Stimulated activated CD8-positive, alpha-beta memory T cell treated with anti-CD3 and anti-CD28 coated beads, Interleukin-4, amount 100 ng/mL, for 1 hour (primary cell): ENCODE measurements around the gene PHKG2.

Experiments used
- DNase-seq, 2 donors: peaks; one replicate each; pipeline ENCODE4 v3.0.0-alpha.2; 2020; ENCODE audit warnings: low read depth in 2 of 2, low spot score in 1 of 2

PHKG2 gene

GRCh38 chr16:30773826-30774225 is 25.6 kb downstream of the PHKG2 start:
- DNase-seq: no peak

GRCh38 chr16:30774367-30775130 is 26.3 kb downstream of the PHKG2 start:
- DNase-seq: no peak

- DNase-seq: no peak
Observed at GRCh38 chr16:30775131-30775391, 26.8 kb downstream of the PHKG2 start.

GRCh38 chr16:30775392-30776188 is 27.4 kb downstream of the PHKG2 start:
- no peak for DNase-seq

GRCh38 chr16:30777591-30778297 is 29.5 kb downstream of the PHKG2 start:
- no peak for DNase-seq

GRCh38 chr16:30778549-30779244 is 30.5 kb downstream of the PHKG2 start:
- DNase-seq: no peak

GRCh38 chr16:30779596-30779995 is 31.4 kb downstream of the PHKG2 start:
- no peak for DNase-seq

GRCh38 chr16:30780021-30780420 is 31.8 kb downstream of the PHKG2 start:
- DNase-seq: no peak

GRCh38 chr16:30780549-30780948 is 32.3 kb downstream of the PHKG2 start:
- DNase-seq: no peak

GRCh38 chr16:30782486-30783279 is 34.5 kb downstream of the PHKG2 start:
- no peak for DNase-seq

GRCh38 chr16:30783280-30784109 is 35.3 kb downstream of the PHKG2 start:
- no peak for DNase-seq

- DNase-seq: no peak
Observed at GRCh38 chr16:30784215-30784614, 36.0 kb downstream of the PHKG2 start.

- no peak for DNase-seq
Observed at GRCh38 chr16:30785126-30786106, 37.2 kb downstream of the PHKG2 start.

- DNase-seq: no peak
Observed at GRCh38 chr16:30786115-30786935, 38.1 kb downstream of the PHKG2 start.

- DNase-seq: no peak
Observed at GRCh38 chr16:30786936-30787612, 38.8 kb downstream of the PHKG2 start, which contains the start of gene ZNF629. ZNF629 (minus strand) TSS chr16:30787205; CDS start chr16:30784482, 2,723 bp downstream.

GRCh38 chr16:30787613-30788378 is 39.6 kb downstream of the PHKG2 start:
- no peak for DNase-seq
